OCI-LY3 (cell line): ENCODE measurements around the gene TYMP.

Experiments used
- H2AFZ ChIP-seq: fragments of 200-600, 300-600 bp; shearing (Covaris generic); 2 replicates; pipeline ENCODE4 v1.6.0; 2014; ENCODE audit warnings: antibody characterized with exemption, low read depth, low read length
- H3K27ac ChIP-seq: fragments of 200-600, 300-600 bp; sonication (generic); 2 replicates; pipeline ENCODE4 v1.5.1; 2014; ENCODE audit warnings: mild to moderate bottlenecking, low read length, moderate library complexity, mixed read lengths
- H3K27me3 ChIP-seq: fragments of 200-600, 300-600 bp; sonication (generic); 2 replicates; pipeline ENCODE4 v1.6.1; 2014; ENCODE audit warnings: low read depth, low read length, mixed read lengths
- H3K36me3 ChIP-seq: fragments of 200-600, 300-600 bp; sonication (generic); replicated peaks from 2 replicates; pipeline ENCODE3; 2014; ENCODE audit warnings: low read depth, low read length, mixed read lengths
- H3K4me1 ChIP-seq: fragments of 300-600, 200-600 bp; sonication (generic); 2 replicates; pipeline ENCODE4 v1.6.1; 2014; ENCODE audit warnings: low read length, mixed read lengths
- H3K4me2 ChIP-seq: fragments of 200-600, 300-600 bp; sonication (generic); 2 replicates; pipeline ENCODE4 v1.6.1; 2014; ENCODE audit warnings: low read length, mixed read lengths
- H3K4me3 ChIP-seq: fragments of 300-600, 200-600 bp; sonication (generic); 2 replicates; pipeline ENCODE4 v1.5.1; 2014; ENCODE audit warnings: antibody characterized with exemption, mild to moderate bottlenecking, low read length, moderate library complexity
- H3K79me2 ChIP-seq: fragments of 300-600, 200-600 bp; shearing (Covaris generic); 2 replicates; pipeline ENCODE4 v1.6.1; 2014; ENCODE audit warnings: mild to moderate bottlenecking, low read length, mixed read lengths
- H3K9ac ChIP-seq: fragments of 300-600, 200-600 bp; shearing (Covaris generic); 2 replicates; pipeline ENCODE4 v1.6.0; 2014; ENCODE audit warnings: mild to moderate bottlenecking, low read length, moderate library complexity
- H3K9me3 ChIP-seq: fragments of 200-600, 300-600 bp; shearing (Covaris generic); 2 replicates; pipeline ENCODE4 v1.6.1; 2014; ENCODE audit warnings: low read length, mixed read lengths; ENCODE audit not compliant: insufficient read depth
- H4K20me1 ChIP-seq: fragments of 200-600, 300-600 bp; sonication (generic); 2 replicates; pipeline ENCODE4 v1.6.1; 2016; ENCODE audit warnings: low read length, mixed read lengths; ENCODE audit not compliant: insufficient read depth
- EZH2phosphoT487 ChIP-seq: fragments of 200-600 bp; shearing (Covaris generic); IDR thresholded peaks from 2 replicates; pipeline ENCODE4 v1.6.1; 2018; ENCODE audit warnings: antibody characterized with exemption, mixed run types, low read depth
- TF ChIP-seq, protein P1 (sequence below): fragments of 200-600, 300-600 bp; sonication (generic); IDR thresholded peaks from 2 replicates; pipeline ENCODE4 v1.5.1; 2014; ENCODE audit warnings: antibody characterized with exemption, low read length, low read depth

The TYMP gene

DNA sequence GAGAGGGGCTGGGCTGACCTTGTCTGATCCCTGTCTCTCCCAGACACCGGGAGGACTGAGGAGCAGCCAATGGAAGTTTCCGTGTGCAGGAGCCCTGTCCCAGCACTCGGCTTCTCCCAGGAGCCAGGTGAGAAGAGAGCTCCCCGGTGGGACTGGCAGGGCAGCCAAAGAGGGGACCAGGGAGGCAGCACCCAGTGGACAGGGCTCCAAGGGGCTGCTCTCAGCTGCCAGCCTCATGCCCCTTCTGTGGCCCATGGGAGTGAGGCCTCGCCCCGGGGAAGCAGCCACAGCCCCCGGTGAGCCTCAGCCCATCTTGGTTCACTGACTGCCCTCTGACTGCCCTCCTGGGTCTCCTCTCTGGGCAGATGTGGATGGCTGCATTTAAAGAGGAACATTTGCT, 11.2 kb downstream of the TYMP start:
- Histone ChIP-seq H3K9me3 (no peaks in the 10 kb centered on the region), H3K27ac (no peak overlapping the region), H2AFZ (no peak overlapping the region), H4K20me1 (no peaks in the 10 kb centered on the region; the same call in 1 of the 2 replicates), H3K4me1 (no peaks in the 10 kb centered on the region), H3K36me3 (no peaks in the 10 kb centered on the region), H3K27me3 (no peaks in the 10 kb centered on the region), H3K4me2 (no peak overlapping the region), H3K4me3 (no peak overlapping the region), H3K79me2 (peaks cover 20% of the 10 kb centered on the region), H3K9ac (no peak overlapping the region)
- TF ChIP-seq, protein P1, sequence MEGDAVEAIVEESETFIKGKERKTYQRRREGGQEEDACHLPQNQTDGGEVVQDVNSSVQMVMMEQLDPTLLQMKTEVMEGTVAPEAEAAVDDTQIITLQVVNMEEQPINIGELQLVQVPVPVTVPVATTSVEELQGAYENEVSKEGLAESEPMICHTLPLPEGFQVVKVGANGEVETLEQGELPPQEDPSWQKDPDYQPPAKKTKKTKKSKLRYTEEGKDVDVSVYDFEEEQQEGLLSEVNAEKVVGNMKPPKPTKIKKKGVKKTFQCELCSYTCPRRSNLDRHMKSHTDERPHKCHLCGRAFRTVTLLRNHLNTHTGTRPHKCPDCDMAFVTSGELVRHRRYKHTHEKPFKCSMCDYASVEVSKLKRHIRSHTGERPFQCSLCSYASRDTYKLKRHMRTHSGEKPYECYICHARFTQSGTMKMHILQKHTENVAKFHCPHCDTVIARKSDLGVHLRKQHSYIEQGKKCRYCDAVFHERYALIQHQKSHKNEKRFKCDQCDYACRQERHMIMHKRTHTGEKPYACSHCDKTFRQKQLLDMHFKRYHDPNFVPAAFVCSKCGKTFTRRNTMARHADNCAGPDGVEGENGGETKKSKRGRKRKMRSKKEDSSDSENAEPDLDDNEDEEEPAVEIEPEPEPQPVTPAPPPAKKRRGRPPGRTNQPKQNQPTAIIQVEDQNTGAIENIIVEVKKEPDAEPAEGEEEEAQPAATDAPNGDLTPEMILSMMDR: no peak
- TF ChIP-seq EZH2phosphoT487: no peak

DNA sequence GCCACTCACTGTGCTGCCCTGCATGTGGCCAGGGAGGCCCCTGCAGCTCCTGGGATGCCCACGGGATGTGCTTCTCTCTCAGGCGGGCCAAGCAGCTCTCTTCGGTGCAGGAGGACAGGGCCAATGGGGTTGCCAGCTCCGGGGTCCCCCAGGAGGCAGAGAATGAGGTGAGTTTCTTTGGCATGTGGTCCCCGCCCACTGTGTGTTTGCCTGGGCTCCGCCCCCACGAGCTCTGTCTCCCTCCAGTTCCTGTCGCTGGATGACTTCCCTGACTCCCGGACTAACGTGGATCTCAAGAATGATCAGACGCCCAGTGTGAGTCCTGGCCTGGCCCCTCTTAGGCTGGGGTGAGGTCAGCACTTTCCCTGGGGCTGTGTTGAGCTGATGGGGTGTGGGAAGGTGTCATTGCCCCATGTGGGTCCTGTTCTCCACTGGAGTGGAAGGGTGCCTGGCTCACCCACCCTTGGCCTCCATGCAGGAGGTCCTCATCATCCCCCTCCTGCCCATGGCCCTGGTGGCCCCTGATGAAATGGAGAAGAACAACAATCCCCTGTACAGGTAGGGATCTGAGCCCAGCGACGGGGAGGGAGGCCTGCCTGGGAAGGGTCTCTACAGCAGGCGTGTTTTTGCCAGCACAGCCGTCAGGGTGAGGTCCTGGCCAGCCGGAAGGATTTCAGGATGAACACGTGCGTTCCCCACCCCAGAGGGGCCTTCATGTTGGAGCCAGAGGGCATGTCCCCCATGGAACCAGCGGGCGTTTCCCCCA, 12.1 kb downstream of the TYMP start:
- no peak overlapping the region for H2AFZ ChIP-seq
- no peaks in the 10 kb centered on the region for H3K36me3 ChIP-seq
- no peak overlapping the region for H3K27ac ChIP-seq
- no peak overlapping the region for H3K4me3 ChIP-seq
- TF ChIP-seq, protein P1: no peak
- no peak for TF ChIP-seq EZH2phosphoT487
- no peaks in the 10 kb centered on the region for H3K27me3 ChIP-seq
- H4K20me1 ChIP-seq: no peaks in the 10 kb centered on the region; the same call in 1 of the 2 replicates
- no peak overlapping the region for H3K9ac ChIP-seq
- no peaks in the 10 kb centered on the region for H3K4me1 ChIP-seq
- no peak overlapping the region for H3K4me2 ChIP-seq
- peaks cover 28% of the 10 kb centered on the region for H3K79me2 ChIP-seq
- H3K9me3 ChIP-seq: no peaks in the 10 kb centered on the region

DNA sequence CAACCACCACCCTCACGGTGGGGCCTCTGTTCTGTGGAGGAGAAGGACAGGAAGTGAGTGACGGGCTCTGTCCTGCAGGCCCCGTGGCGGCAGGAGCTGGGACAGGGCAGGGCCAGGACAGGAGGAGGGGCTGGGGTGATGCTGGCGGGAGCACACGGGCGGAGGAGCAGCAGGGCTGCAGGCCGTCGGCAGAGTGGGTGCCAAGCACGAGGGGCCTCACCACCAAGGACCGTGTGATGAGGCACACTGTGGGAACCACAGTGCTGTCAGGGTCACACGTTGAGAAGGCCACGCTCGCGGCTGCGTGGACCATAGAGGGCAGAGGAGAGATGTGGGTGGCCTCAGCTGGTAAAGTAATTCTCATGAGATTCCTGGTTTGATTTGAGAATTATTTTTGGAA, 12.9 kb downstream of the TYMP start:
- Histone ChIP-seq H3K36me3 (no peaks in the 10 kb centered on the region), H3K9ac (no peak overlapping the region), H3K27ac (no peak overlapping the region), H4K20me1 (no peaks in the 10 kb centered on the region; the same call in 1 of the 2 replicates), H3K9me3 (no peaks in the 10 kb centered on the region), H3K4me1 (no peaks in the 10 kb centered on the region), H2AFZ (no peak overlapping the region), H3K4me3 (no peak overlapping the region), H3K79me2 (peaks cover 34% of the 10 kb centered on the region), H3K4me2 (no peak overlapping the region), H3K27me3 (no peaks in the 10 kb centered on the region)
- TF ChIP-seq, protein P1: no peak
- no peak for TF ChIP-seq EZH2phosphoT487

DNA sequence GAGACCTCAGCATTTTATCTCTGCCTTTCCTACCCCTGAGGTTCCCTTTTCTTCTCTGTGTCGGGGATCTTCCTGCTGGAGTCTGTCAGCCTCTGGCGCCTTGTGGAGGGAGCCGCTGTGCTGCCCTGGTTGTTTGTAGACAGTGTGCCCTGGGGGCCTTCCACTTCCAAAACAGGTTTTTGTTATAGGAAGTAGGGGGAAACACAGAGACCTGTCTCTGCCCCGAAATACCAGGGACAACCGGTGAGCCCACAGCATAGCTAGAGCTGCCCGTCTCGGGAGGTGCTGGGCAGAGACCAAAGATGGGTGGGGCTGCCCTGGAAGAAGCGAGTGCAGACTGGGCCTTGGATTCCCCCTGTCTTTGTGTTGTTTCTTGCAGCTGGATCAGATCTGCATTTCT, 13.7 kb downstream of the TYMP start:
- no peaks in the 10 kb centered on the region for H3K27me3 ChIP-seq
- H3K4me1 ChIP-seq: no peaks in the 10 kb centered on the region
- H3K9ac ChIP-seq: no peak overlapping the region
- no peak overlapping the region for H3K27ac ChIP-seq
- H3K4me3 ChIP-seq: no peak overlapping the region
- TF ChIP-seq EZH2phosphoT487: no peak
- TF ChIP-seq, protein P1: no peak
- H3K36me3 ChIP-seq: no peaks in the 10 kb centered on the region
- no peaks in the 10 kb centered on the region; the same call in 1 of the 2 replicates for H4K20me1 ChIP-seq
- no peaks in the 10 kb centered on the region for H3K9me3 ChIP-seq
- H3K4me2 ChIP-seq: no peak overlapping the region
- H3K79me2 ChIP-seq: peaks cover 34% of the 10 kb centered on the region
- H2AFZ ChIP-seq: no peak overlapping the region
